ENCODE measurements around the gene PXT1. TPM values are rescaled to one million over a fixed set of nuclear protein-coding genes. Genes with fewer than 3 reads are reported as not detected.
"Not testable (repeated sequence)": the region's sequence is repeated elsewhere in the genome, so short reads cannot be mapped to it uniquely, and the experiment has no call there.

Gene PXT1
- total RNA-seq, 1 experiment from 2014 or later: 0.06 TPM

GRCh38 chr6:36444470-36444869, 1.8 kb upstream of the PXT1 start:
- no peak for DNase-seq (ENCODE audit: low read depth)

DNA sequence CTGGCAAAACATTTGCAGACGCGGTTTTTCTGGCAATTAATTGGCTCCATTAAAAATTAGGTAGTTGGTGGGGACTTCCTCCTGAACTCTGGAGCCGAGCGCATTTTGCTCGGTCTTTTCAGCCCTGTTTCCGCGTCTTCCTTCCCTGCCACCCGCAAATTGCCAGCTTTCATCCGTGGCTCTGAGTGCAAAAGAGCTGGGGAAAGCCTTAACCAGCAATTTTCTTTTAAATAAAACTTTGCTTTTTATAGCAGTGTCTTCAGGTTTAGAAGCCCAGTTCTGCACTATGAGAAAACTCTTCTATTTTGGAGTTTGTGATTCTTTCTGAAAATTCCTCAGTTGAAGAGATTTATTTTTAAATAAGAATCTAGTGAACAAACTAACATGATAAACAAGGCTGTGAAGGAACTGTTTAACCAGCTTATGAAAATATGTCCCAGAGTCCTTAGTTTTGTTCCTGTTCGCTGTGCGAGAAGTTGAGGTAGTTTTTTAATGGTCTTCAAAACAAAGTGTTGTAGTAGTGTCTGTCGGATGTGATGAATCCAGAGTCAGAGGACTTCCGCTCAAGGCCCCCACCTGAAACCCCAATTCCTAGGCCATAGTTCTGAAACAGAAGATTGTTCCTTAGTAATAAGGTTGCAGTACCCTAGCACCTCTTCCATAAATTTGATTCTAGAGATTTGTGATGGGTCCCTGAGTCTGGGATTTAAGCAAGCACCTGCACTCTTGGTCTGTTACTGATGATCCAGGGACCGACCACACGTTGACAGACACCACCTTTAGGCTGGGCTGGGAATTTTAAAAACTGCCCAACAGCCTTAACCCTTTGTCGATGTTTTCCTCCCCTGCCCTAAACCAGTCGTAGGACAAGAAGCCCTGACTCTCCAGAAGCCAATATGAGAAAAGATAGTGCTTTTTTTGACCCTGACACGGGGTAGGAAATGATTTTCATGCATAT, 1.1 kb upstream of the PXT1 start:
- no peak for DNase-seq (ENCODE audit: low read depth)

- no peak for DNase-seq (ENCODE audit: low read depth)
These were observed 467 bp downstream of the PXT1 start for GRCh38 chr6:36442103-36442670.

DNA sequence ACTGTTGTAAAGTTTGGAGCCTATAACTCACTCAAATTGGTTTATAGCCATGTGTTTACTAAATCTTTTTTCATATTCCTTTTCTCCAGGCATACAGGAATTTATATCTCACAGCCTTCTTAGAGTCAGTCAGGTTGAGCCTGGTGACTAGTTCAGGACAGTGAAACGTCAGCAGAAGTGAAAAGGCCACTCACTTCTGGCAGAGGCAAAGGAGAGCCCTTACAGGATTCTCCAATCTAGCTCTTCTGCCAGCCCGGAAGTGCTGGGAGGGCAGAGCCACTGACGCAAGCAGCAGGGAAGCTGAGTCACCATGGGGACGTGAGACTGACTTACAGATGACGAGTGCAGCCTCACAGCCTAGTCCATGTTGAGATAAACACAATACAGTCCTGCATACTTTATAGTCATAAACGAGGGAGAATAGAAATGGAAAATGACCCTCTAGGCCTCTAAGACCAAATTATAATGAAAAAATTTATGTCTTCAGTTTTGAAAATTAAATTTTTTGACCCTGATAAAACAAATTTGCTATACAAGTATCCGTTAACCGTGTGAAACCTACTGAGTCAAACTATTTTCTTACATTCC, 1.3 kb downstream of the PXT1 start:
- peak; percentile 97 for DNase-seq (ENCODE audit: low read depth)

DNA sequence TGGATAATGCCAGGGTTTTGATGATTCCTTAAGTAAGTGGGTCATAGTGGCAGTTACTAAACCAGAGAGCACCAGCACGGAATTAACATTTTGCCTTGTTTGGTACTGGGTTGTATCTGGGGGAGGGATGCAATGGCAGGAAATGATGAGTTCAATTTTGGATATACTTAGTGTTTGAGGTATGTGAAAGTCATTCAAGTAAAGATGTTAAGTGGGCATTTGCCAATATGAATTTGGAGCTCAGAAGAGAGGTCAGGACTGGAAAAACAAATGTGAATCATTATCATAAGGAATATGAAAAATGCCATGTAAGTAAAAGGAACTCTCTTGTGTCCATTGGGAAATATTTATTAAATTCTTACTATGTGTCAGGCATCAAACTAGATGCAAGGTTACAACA, 6.2 kb downstream of the PXT1 start:
- DNase-seq (ENCODE audit: low read depth): no peak

GRCh38 chr6:36432151-36432671, 10.4 kb downstream of the PXT1 start:
- peak; percentile 46 for DNase-seq (ENCODE audit: low read depth)

GRCh38 chr6:36431197-36431596, 11.5 kb downstream of the PXT1 start:
- no peak for DNase-seq (ENCODE audit: low read depth)

DNA sequence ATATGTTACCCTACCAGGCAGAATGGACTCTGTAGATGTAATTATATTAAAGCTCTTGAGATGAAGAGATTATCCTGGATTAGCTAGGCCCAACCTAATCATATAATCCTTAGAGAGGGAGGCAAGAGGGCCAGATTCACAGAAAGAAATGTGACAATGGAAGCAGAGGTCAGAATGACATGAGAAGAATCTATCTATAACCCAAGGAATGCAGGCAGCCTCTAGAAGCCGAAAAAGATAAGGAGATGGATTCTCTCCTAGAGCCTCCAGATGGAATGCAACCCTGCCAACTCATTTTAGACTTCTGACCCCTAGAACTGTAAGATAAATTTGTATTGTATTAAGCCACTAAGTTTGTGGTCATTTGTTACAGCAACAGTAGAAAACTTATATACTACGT, 12.3 kb downstream of the PXT1 start:
- no peak for DNase-seq (ENCODE audit: low read depth)

GRCh38 chr6:36428911-36429310, 13.7 kb downstream of the PXT1 start:
- no peak for DNase-seq (ENCODE audit: low read depth)

GRCh38 chr6:36426622-36427021, 16.0 kb downstream of the PXT1 start:
- no peak for DNase-seq (ENCODE audit: low read depth)

- peak; percentile 98 for DNase-seq (ENCODE audit: low read depth)
These were observed 19.4 kb downstream of the PXT1 start for GRCh38 chr6:36423101-36423824.

GRCh38 chr6:36422714-36423100, 19.9 kb downstream of the PXT1 start:
- no peak for DNase-seq (ENCODE audit: low read depth)

GRCh38 chr6:36419310-36419709, 23.3 kb downstream of the PXT1 start:
- no peak for DNase-seq (ENCODE audit: low read depth)

DNA sequence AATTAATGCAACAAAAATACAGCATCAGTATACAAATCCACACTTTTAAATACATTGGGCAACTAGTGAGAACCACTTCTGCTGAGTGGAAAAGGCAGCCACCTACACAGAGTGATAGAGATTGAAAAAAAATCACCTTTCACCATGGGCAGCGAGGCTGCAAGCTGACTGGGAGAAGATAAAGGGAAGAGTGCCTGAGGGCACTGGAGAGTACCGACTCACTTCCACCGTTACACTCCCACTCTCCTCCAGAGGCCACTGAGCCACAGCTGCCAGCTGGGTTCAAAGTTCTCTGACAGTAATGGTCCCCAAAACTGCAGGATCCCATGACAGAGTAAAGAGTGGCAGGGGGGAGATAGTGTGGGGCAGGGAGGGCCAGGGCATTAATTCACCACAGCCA, 24.1 kb downstream of the PXT1 start:
- no peak for DNase-seq (ENCODE audit: low read depth)

DNA sequence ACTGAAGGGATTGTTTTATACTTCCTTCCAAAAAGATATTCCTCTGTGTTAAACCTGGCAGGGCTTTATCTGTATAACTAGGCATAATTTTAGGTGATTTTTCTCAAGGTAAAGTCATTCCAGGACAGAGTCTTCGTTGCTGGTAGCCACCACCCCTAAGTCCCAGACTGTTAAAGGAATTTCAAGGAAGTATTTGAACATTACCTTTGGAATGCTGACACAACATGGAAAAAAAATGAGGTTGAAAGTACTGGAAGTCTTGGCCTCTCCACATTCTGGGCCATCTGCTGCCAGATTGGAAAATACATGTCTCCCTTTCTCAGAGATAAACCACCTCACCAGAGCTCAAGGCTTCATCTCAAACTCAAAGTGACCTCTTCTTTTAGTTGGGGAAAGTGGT, 28.2 kb downstream of the PXT1 start:
- DNase-seq (ENCODE audit: low read depth): no peak

GRCh38 chr6:36413489-36414480, 28.9 kb downstream of the PXT1 start:
- DNase-seq (ENCODE audit: low read depth): no peak

- not testable (repeated sequence) for DNase-seq (ENCODE audit: low read depth)
These were observed 32.9 kb downstream of the PXT1 start for GRCh38 chr6:36409718-36410117.

- no peak for DNase-seq (ENCODE audit: low read depth)
These were observed 38.5 kb downstream of the PXT1 start for GRCh38 chr6:36404164-36404563.

DNA sequence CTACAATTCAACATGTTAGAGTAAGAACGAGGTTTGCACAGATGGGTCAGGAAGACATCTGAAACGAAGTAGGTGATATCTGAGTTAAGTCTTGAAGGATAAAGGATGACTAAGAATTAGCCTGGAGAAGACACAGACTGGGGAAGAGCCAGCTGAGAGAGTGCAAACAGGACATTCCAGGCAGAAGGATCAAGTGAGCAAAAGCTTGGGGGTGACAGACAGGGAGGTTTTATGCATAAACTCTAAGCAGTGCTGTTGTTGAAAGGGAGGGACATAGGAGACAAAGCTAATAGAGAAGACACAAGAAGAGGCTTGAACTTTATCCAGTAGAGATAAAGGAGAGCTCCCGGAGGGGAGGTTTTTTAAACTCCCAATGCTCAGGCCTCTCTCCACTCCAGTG, 40.2 kb downstream of the PXT1 start:
- DNase-seq (ENCODE audit: low read depth): no peak

DNA sequence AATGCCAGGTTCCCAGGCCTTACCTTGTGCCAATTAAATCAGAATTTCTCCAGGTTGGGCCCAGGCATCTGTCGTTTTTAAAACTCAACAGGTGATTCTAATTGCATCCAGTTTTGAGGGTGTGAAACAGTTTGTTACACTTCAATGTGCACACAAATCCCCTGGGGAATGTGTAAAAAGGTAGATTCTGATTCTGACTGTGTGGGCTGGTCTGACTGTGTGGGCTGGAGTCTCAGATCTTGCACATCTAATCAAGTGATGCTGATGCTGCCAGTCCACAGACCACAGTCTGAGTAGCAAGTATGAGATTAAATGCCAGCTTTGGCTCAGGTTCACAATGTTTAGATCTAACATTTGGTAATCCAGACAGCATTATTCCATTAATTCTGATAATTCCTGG, 42.7 kb downstream of the PXT1 start:
- DNase-seq (ENCODE audit: low read depth): no peak

DNA sequence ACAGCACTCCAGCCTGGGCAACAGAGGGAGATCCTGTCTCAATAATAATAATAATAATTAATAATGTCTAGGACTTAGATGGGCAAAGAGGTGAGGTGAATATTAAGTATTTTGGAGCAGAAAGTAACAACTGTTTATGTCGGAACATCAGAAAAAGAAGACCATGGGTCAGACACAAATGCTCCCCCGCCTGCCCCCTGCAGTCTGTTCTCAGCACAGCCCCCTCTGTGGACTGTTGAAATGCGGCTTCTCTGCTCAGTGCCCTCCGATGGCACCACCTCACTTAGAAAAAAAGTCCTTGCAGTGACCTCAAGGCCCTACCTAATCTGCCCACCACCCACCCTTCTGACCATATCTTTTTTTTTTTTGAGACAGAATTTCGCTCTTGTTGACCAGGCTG, 50.0 kb downstream of the PXT1 start:
- DNase-seq (ENCODE audit: low read depth): no peak

Data from LHCN-M2 (cell line).